NCI-H226 (cell line): ENCODE measurements around the gene PGGHG.
"Not testable (repeated sequence)": the region's sequence is repeated elsewhere in the genome, so short reads cannot be mapped to it uniquely, and the experiment has no call there.

Experiments
- DNase-seq: peaks from one replicate; pipeline ENCODE4 v3.0.0-alpha.2; 2015

The PGGHG gene

GRCh38 chr11:288478-289397 is at the start of gene PGGHG:
PGGHG (plus strand) TSS chr11:289126; CDS start chr11:289817, 691 bp downstream.
- DNase-seq: peak; percentile 34

- no peak for DNase-seq
Observed at GRCh38 chr11:240315-240714, 48.6 kb upstream of the PGGHG start.

GRCh38 chr11:241634-242033 is 47.3 kb upstream of the PGGHG start:
- DNase-seq: no peak

- no peak for DNase-seq
Observed at GRCh38 chr11:244376-244775, 44.5 kb upstream of the PGGHG start.

GRCh38 chr11:249062-249461 is 39.9 kb upstream of the PGGHG start:
- no peak for DNase-seq

- DNase-seq: no peak
Observed at GRCh38 chr11:250274-250673, 38.7 kb upstream of the PGGHG start.

- DNase-seq: no peak
Observed at GRCh38 chr11:250740-251299, 38.1 kb upstream of the PGGHG start.

GRCh38 chr11:251550-251949 is 37.4 kb upstream of the PGGHG start:
- no peak for DNase-seq

GRCh38 chr11:252666-253065 is 36.3 kb upstream of the PGGHG start:
- no peak for DNase-seq

- DNase-seq: no peak
Observed at GRCh38 chr11:253160-253885, 35.6 kb upstream of the PGGHG start.

GRCh38 chr11:253886-254270 is 35.0 kb upstream of the PGGHG start:
- no peak for DNase-seq

GRCh38 chr11:255176-255575 is 33.8 kb upstream of the PGGHG start:
- no peak for DNase-seq

GRCh38 chr11:255816-256215 is 33.1 kb upstream of the PGGHG start:
- no peak for DNase-seq

GRCh38 chr11:256952-257737 is 31.8 kb upstream of the PGGHG start:
- DNase-seq: no peak

GRCh38 chr11:257766-258493 is 31.0 kb upstream of the PGGHG start:
- no peak for DNase-seq

- no peak for DNase-seq
Observed at GRCh38 chr11:259413-259812, 29.5 kb upstream of the PGGHG start.

- no peak for DNase-seq
Observed at GRCh38 chr11:261624-262023, 27.3 kb upstream of the PGGHG start.

- no peak for DNase-seq
Observed at GRCh38 chr11:266676-267439, 22.1 kb upstream of the PGGHG start.

GRCh38 chr11:267491-267994 is 21.4 kb upstream of the PGGHG start:
- no peak for DNase-seq

- DNase-seq: not testable (repeated sequence)
Observed at GRCh38 chr11:268716-269145, 20.2 kb upstream of the PGGHG start.
